Stimulated activated CD8-positive, alpha-beta memory T cell treated with anti-CD3 and anti-CD28 coated beads, Interleukin-7, amount 100 ng/mL, for 1 hour (primary cell): ENCODE measurements around the gene MYH15.

Experiments used
- DNase-seq, 2 donors: peaks; one replicate each; pipeline ENCODE4 v3.0.0-alpha.2; 2020; ENCODE audit warnings: low read depth in 2 of 2

MYH15 gene

GRCh38 chr3:108415661-108416060, 94.7 kb downstream of the MYH15 start:
- no peak for DNase-seq

GRCh38 chr3:108414007-108414406, 96.4 kb downstream of the MYH15 start:
- no peak for DNase-seq

- DNase-seq = no peak
Measured at GRCh38 chr3:108412121-108412750, 98.2 kb downstream of the MYH15 start.

- DNase-seq = no peak
Measured at GRCh38 chr3:108410531-108410984, 99.8 kb downstream of the MYH15 start.

- DNase-seq = no peak
Measured at GRCh38 chr3:108409800-108410178, 100.6 kb downstream of the MYH15 start.

GRCh38 chr3:108408883-108409799, 101.3 kb downstream of the MYH15 start:
- DNase-seq = no peak

GRCh38 chr3:108407886-108408285, 102.5 kb downstream of the MYH15 start:
- no peak for DNase-seq

GRCh38 chr3:108406661-108407206, 103.7 kb downstream of the MYH15 start:
- no peak for DNase-seq

- DNase-seq = no peak
Measured at GRCh38 chr3:108406063-108406660, 104.2 kb downstream of the MYH15 start.

- no peak for DNase-seq
Measured at GRCh38 chr3:108404368-108404767, 106.0 kb downstream of the MYH15 start.

GRCh38 chr3:108403686-108404345, 106.6 kb downstream of the MYH15 start:
- DNase-seq = no peak

GRCh38 chr3:108403198-108403597, 107.2 kb downstream of the MYH15 start:
- no peak for DNase-seq

- DNase-seq = no peak
Measured at GRCh38 chr3:108401836-108402235, 108.6 kb downstream of the MYH15 start.

- DNase-seq = no peak
Measured at GRCh38 chr3:108398510-108398909, 111.9 kb downstream of the MYH15 start.

- no peak for DNase-seq
Measured at GRCh38 chr3:108396336-108396735, 114.1 kb downstream of the MYH15 start.

- DNase-seq = no peak
Measured at GRCh38 chr3:108394563-108394962, 115.8 kb downstream of the MYH15 start.

- DNase-seq = no peak
Measured at GRCh38 chr3:108394016-108394415, 116.4 kb downstream of the MYH15 start.

- DNase-seq = no peak
Measured at GRCh38 chr3:108393128-108393900, 117.1 kb downstream of the MYH15 start.

GRCh38 chr3:108391917-108392593, 118.3 kb downstream of the MYH15 start:
- DNase-seq = no peak

GRCh38 chr3:108389372-108389771, 121.0 kb downstream of the MYH15 start:
- no peak for DNase-seq
